GM12874 (cell line): ENCODE results near the gene RPAP3.

Source experiments
- TF ChIP-seq, protein P1 (sequence below): IDR thresholded peaks from 2 replicates; pipeline ENCODE4 v1.5.1; 2011; ENCODE audit warnings: low read depth, mild to moderate bottlenecking, control low read depth, low read length, moderate library complexity; ENCODE audit not compliant: insufficient read depth

The RPAP3 gene

DNA sequence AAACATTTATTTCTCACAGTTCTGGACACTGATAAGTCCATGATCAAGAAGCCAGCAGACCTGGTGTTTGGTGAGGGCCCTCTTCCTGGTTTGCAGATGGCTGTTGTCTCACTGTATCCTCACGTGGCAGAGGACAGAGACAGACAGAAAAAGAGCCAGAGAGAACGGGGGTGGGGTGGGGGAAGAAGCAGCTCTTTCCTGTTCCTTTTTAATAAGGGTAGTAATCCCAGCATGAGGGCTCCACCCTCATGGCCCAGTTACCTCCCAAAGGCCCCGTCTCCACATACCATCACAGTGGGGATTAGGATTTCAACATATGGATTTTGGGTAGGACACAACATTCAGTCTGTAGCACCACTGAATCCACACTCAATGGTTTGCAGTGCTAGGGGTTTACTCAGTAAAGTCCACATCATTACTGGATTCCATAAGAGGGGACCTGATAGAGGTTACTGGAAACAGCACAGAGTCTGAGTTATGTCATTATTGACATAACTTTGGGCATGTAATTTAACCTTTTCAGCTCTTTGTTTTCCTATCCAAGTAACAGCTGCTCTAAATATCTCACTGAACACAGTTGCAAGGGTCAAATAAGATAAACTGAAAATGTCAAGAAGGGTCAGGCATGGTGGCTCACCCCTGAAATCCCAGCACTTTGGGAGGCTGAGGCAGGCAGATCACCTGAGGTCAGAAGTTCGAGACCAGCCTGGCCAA lies 53.2 kb downstream of the RPAP3 start:
- TF ChIP-seq, protein P1, sequence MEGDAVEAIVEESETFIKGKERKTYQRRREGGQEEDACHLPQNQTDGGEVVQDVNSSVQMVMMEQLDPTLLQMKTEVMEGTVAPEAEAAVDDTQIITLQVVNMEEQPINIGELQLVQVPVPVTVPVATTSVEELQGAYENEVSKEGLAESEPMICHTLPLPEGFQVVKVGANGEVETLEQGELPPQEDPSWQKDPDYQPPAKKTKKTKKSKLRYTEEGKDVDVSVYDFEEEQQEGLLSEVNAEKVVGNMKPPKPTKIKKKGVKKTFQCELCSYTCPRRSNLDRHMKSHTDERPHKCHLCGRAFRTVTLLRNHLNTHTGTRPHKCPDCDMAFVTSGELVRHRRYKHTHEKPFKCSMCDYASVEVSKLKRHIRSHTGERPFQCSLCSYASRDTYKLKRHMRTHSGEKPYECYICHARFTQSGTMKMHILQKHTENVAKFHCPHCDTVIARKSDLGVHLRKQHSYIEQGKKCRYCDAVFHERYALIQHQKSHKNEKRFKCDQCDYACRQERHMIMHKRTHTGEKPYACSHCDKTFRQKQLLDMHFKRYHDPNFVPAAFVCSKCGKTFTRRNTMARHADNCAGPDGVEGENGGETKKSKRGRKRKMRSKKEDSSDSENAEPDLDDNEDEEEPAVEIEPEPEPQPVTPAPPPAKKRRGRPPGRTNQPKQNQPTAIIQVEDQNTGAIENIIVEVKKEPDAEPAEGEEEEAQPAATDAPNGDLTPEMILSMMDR = no peak

GRCh38 chr12:47651368-47652254 lies 54.2 kb downstream of the RPAP3 start:
- TF ChIP-seq, protein P1 = peak; percentile 55

- TF ChIP-seq, protein P1 = no peak
These were observed 55.4 kb downstream of the RPAP3 start for GRCh38 chr12:47650469-47650868.

GRCh38 chr12:47649381-47649780 lies 56.4 kb downstream of the RPAP3 start:
- TF ChIP-seq, protein P1 = no peak

GRCh38 chr12:47648056-47648579 lies 57.7 kb downstream of the RPAP3 start:
- TF ChIP-seq, protein P1 = no peak

GRCh38 chr12:47636908-47637780 lies 68.7 kb downstream of the RPAP3 start:
- TF ChIP-seq, protein P1 = peak; percentile 60; the same call in 1 of the 2 replicates
